ENCODE measurements around the gene DOCK11. TPM values are rescaled to one million over a fixed set of nuclear protein-coding genes. Genes with fewer than 3 reads are reported as not detected.
A peak's percentile ranks its signal among the peaks of the same experiment; 100 is the strongest.

DOCK11 gene
- total RNA-seq, 2 donors from 2014 or later: 3.1 to 3.4 TPM

- Histone ChIP-seq H3K9ac (ENCODE audit: extremely low read depth, low read length, poor library complexity, severe bottlenecking) (no peak overlapping the region), H3K4me3 (ENCODE audit: low read length) (no peak overlapping the region), H3K27ac (ENCODE audit: low read depth, low read length) (no peak overlapping the region), H3K27me3 (ENCODE audit: control insufficient read depth, insufficient read depth, low read length, poor library complexity, severe bottlenecking) (no peaks in the 10 kb centered on the region), H3K9me3 (ENCODE audit: control insufficient read depth, low read length) (no peaks in the 10 kb centered on the region), H3K4me1 (ENCODE audit: control insufficient read depth, insufficient read depth, low read length) (no peaks in the 10 kb centered on the region), H3K36me3 (ENCODE audit: control insufficient read depth, insufficient read depth, low read length) (no peaks in the 10 kb centered on the region)
- no peak for DNase-seq
- Mint-ChIP-seq H3K4me1 (peaks cover 10% of the 10 kb centered on the region), H3K36me3 (ENCODE audit: low read depth) (no peaks in the 10 kb centered on the region), H3K27me3 (ENCODE audit: insufficient read depth) (peaks cover 3% of the 10 kb centered on the region), H3K9me3 (peaks cover 42% of the 10 kb centered on the region), H3K27ac (no peak overlapping the region), H3K4me3 (no peak overlapping the region)
- TF ChIP-seq CTCF (conservative IDR thresholded peaks at IDR 0.05): no peak
Measured at GRCh38 chrX:118558926-118559325, 63.3 kb downstream of the DOCK11 start.

GRCh38 chrX:118560489-118560888 lies 64.9 kb downstream of the DOCK11 start:
- H3K4me1 Mint-ChIP-seq: peaks cover 10% of the 10 kb centered on the region
- H3K9ac ChIP-seq (ENCODE audit: extremely low read depth, low read length, poor library complexity, severe bottlenecking): no peak overlapping the region
- H3K9me3 ChIP-seq (ENCODE audit: control insufficient read depth, low read length): no peaks in the 10 kb centered on the region
- no peaks in the 10 kb centered on the region for H3K36me3 ChIP-seq (ENCODE audit: control insufficient read depth, insufficient read depth, low read length)
- H3K27me3 Mint-ChIP-seq (ENCODE audit: insufficient read depth): peaks cover 4% of the 10 kb centered on the region
- WGBS, 2 experiments (ENCODE audit: insufficient coverage in 1 of 2, insufficient read length in 1 of 2): 0 to 14% methylated on average over 1 of the region's 1 CpG
- no peaks in the 10 kb centered on the region for H3K4me1 ChIP-seq (ENCODE audit: control insufficient read depth, insufficient read depth, low read length)
- H3K4me3 Mint-ChIP-seq: no peak overlapping the region
- no peaks in the 10 kb centered on the region for H3K27me3 ChIP-seq (ENCODE audit: control insufficient read depth, insufficient read depth, low read length, poor library complexity, severe bottlenecking)
- peak; percentile 62 for DNase-seq
- H3K9me3 Mint-ChIP-seq: peaks cover 38% of the 10 kb centered on the region
- H3K36me3 Mint-ChIP-seq (ENCODE audit: low read depth): no peaks in the 10 kb centered on the region
- no peak for TF ChIP-seq CTCF (conservative IDR thresholded peaks at IDR 0.05)
- H3K27ac ChIP-seq (ENCODE audit: low read depth, low read length): no peak overlapping the region
- no peak overlapping the region for H3K4me3 ChIP-seq (ENCODE audit: low read length)
- H3K27ac Mint-ChIP-seq: no peak overlapping the region

- H3K36me3 ChIP-seq (ENCODE audit: control insufficient read depth, insufficient read depth, low read length): no peaks in the 10 kb centered on the region
- H3K4me1 Mint-ChIP-seq: peaks cover 10% of the 10 kb centered on the region
- H3K4me1 ChIP-seq (ENCODE audit: control insufficient read depth, insufficient read depth, low read length): no peaks in the 10 kb centered on the region
- no peak overlapping the region for H3K27ac Mint-ChIP-seq
- no peaks in the 10 kb centered on the region for H3K9me3 ChIP-seq (ENCODE audit: control insufficient read depth, low read length)
- peaks cover 4% of the 10 kb centered on the region for H3K27me3 Mint-ChIP-seq (ENCODE audit: insufficient read depth)
- peaks cover 38% of the 10 kb centered on the region for H3K9me3 Mint-ChIP-seq
- H3K27me3 ChIP-seq (ENCODE audit: control insufficient read depth, insufficient read depth, low read length, poor library complexity, severe bottlenecking): no peaks in the 10 kb centered on the region
- H3K27ac ChIP-seq (ENCODE audit: low read depth, low read length): no peak overlapping the region
- H3K36me3 Mint-ChIP-seq (ENCODE audit: low read depth): no peaks in the 10 kb centered on the region
- H3K4me3 Mint-ChIP-seq: no peak overlapping the region
- WGBS, 2 experiments (ENCODE audit: insufficient coverage in 1 of 2, insufficient read length in 1 of 2): 92 to 95% methylated on average over 4 of the region's 4 CpGs
- H3K9ac ChIP-seq (ENCODE audit: extremely low read depth, low read length, poor library complexity, severe bottlenecking): no peak overlapping the region
- no peak for TF ChIP-seq CTCF (conservative IDR thresholded peaks at IDR 0.05)
- no peak overlapping the region for H3K4me3 ChIP-seq (ENCODE audit: low read length)
- DNase-seq: no peak
Measured at GRCh38 chrX:118562582-118563164, 67.1 kb downstream of the DOCK11 start.
